HFF-Myc (cell line): ENCODE measurements around the gene COPS7A.
"Not testable (repeated sequence)": the region's sequence is repeated elsewhere in the genome, so short reads cannot be mapped to it uniquely, and the experiment has no call there.

Source experiments
- DNase-seq: peaks from one replicate; pipeline ENCODE4 v3.0.0-alpha.2; 2011; ENCODE audit warnings: low read depth; ENCODE audit errors: extremely low read depth
- H3K4me3 ChIP-seq: replicated peaks from 2 replicates; pipeline ENCODE4 v1.5.1; 2011; ENCODE audit warnings: low read depth, mild to moderate bottlenecking, control low read depth, low read length
- CTCF ChIP-seq: IDR thresholded peaks from 2 replicates; pipeline ENCODE4 v1.5.1; 2012; ENCODE audit warnings: mild to moderate bottlenecking, low read depth, low read length, control low read depth; ENCODE audit errors: missing control alignments

Gene COPS7A

GRCh38 chr12:6703631-6704030 lies 20.2 kb upstream of the COPS7A start:
- H3K4me3 ChIP-seq: no peak overlapping the region
- DNase-seq: no peak
- no peak for TF ChIP-seq CTCF

GRCh38 chr12:6708351-6708750 lies 15.5 kb upstream of the COPS7A start:
- DNase-seq, H3K4me3 ChIP-seq: not testable (repeated sequence)

GRCh38 chr12:6708960-6709394 lies 14.9 kb upstream of the COPS7A start:
- TF ChIP-seq CTCF: no peak
- no peak for DNase-seq
- no peak overlapping the region for H3K4me3 ChIP-seq

GRCh38 chr12:6716031-6716873 lies 7.6 kb upstream of the COPS7A start:
- H3K4me3 ChIP-seq, DNase-seq: not testable (repeated sequence)

- TF ChIP-seq CTCF: no peak
- no peak overlapping the region for H3K4me3 ChIP-seq
- DNase-seq: no peak
Observed at GRCh38 chr12:6716874-6717437, 6.9 kb upstream of the COPS7A start.

- DNase-seq: no peak
- no peak for TF ChIP-seq CTCF
- H3K4me3 ChIP-seq: no peak overlapping the region
Observed at GRCh38 chr12:6722863-6723262, 983 bp upstream of the COPS7A start.

- no peak for DNase-seq
- peak overlapping the region; percentile 84 for H3K4me3 ChIP-seq
- no peak for TF ChIP-seq CTCF
Observed at GRCh38 chr12:6724409-6724797, 557 bp downstream of the COPS7A start.

GRCh38 chr12:6725350-6725749 lies 1.5 kb downstream of the COPS7A start:
- H3K4me3 ChIP-seq: peak overlapping the region; percentile 84
- no peak for TF ChIP-seq CTCF
- DNase-seq: no peak
